SK-N-SH (cell line): ENCODE data around the gene MYOCD. TPM values are rescaled to one million over a fixed set of nuclear protein-coding genes. Genes with fewer than 3 reads are reported as not detected.

Experiments
- CTCF ChIA-PET: fragments of 300-600, 350-600 bp; formaldehyde crosslinking; extraction: SDS; loops from one replicate; lab custom pipeline; 2021; lab: Yijun Ruan, JAX
- POLR2A ChIA-PET: fragments of 350-600 bp; sonication (Branson Sonifier 250); formaldehyde crosslinking; extraction: SDS; loops from one replicate; lab custom pipeline; 2020; ENCODE audit warnings: antibody characterized with exemption, inconsistent platforms; lab: Yijun Ruan, JAX
- DNase-seq: peaks from one replicate; pipeline ENCODE4 v3.0.0; 2012
- H2AFZ ChIP-seq: fragments of 200-600 bp; sonication (generic); 2 replicates; pipeline ENCODE4 v1.8.1; 2016; ENCODE audit warnings: antibody characterized with exemption, mild to moderate bottlenecking, low read depth
- H3F3A ChIP-seq: fragments of 200-600 bp; sonication (generic); replicated peaks from 2 replicates; pipeline ENCODE3; 2016; ENCODE audit warnings: antibody characterized with exemption, mild to moderate bottlenecking; ENCODE audit not compliant: insufficient read depth
- H3K27ac ChIP-seq, 2 experiments: fragments of 200-500 bp in 1 of 2; fragments of 200-600 bp in 1 of 2; sonication (Bioruptor generic) in 1 of 2; sonication (generic), shearing (Covaris generic) in 1 of 2; 2 replicates each; pipeline versions ENCODE4 v1.5.1 to v1.6.1; 2014 to 2016; ENCODE audit warnings: low read depth in 2 of 2, inconsistent platforms in 1 of 2, low read length in 1 of 2, mild to moderate bottlenecking in 1 of 2, mixed read lengths in 1 of 2
- H3K27me3 ChIP-seq: fragments of 200-600 bp; sonication (generic), shearing (Covaris generic); 2 replicates; pipeline ENCODE4 v1.6.1; 2016; ENCODE audit warnings: mixed run types; ENCODE audit not compliant: insufficient read depth
- H3K36me3 ChIP-seq, 2 experiments: fragments of 200-500 bp in 1 of 2; fragments of 200-600 bp in 1 of 2; sonication (Bioruptor generic) in 1 of 2; sonication (generic) in 1 of 2; replicated peaks in 1 of 2; 2 replicates each; pipeline versions ENCODE3 to v1.5.1; 2014 to 2016; ENCODE audit warnings: low read length in 1 of 2, mild to moderate bottlenecking in 1 of 2; ENCODE audit not compliant: insufficient read depth in 2 of 2, control insufficient read depth in 1 of 2
- H3K4me1 ChIP-seq, 2 experiments: fragments of 200-500 bp in 1 of 2; fragments of 200-600 bp in 1 of 2; sonication (Bioruptor generic) in 1 of 2; sonication (generic), shearing (Covaris generic) in 1 of 2; 2 replicates each; pipeline versions ENCODE4 v1.5.1 to v1.6.1; 2014 to 2016; ENCODE audit warnings: low read depth in 1 of 2, low read length in 1 of 2, mixed run types in 1 of 2; ENCODE audit not compliant: insufficient read depth in 2 of 2, control insufficient read depth in 1 of 2
- H3K4me2 ChIP-seq: fragments of 200-600 bp; sonication (generic), shearing (Covaris generic); 2 replicates; pipeline ENCODE4 v1.6.1; 2017; ENCODE audit warnings: mixed run types
- H3K4me3 ChIP-seq, 2 experiments: fragments of 200-500 bp in 1 of 2; fragments of 200-600 bp in 1 of 2; sonication (Bioruptor generic) in 1 of 2; sonication (generic), shearing (Covaris generic) in 1 of 2; 2 replicates each; pipeline versions ENCODE4 v1.5.1 to v1.8.1; 2014 to 2016; ENCODE audit warnings: low read depth in 2 of 2, inconsistent platforms in 1 of 2, low read length in 1 of 2, mild to moderate bottlenecking in 1 of 2, mixed read lengths in 1 of 2, moderate library complexity in 1 of 2
- H3K79me2 ChIP-seq: fragments of 200-600 bp; sonication (generic); 2 replicates; pipeline ENCODE4 v1.8.1; 2017; ENCODE audit warnings: mild to moderate bottlenecking; ENCODE audit not compliant: insufficient read depth
- H3K9ac ChIP-seq: fragments of 200-600 bp; sonication (generic); 2 replicates; pipeline ENCODE4 v1.6.1; 2017; ENCODE audit warnings: mixed run types
- H3K9me2 ChIP-seq: fragments of 200-600 bp; sonication (generic); 2 replicates; pipeline ENCODE4 v1.6.1; 2017; ENCODE audit warnings: mixed run types
- H3K9me3 ChIP-seq: fragments of 200-600 bp; sonication (generic); 2 replicates; pipeline ENCODE4 v1.6.1; 2017; ENCODE audit warnings: mixed run types, mild to moderate bottlenecking, moderate library complexity
- H4K20me1 ChIP-seq: fragments of 200-600 bp; sonication (generic); 2 replicates; pipeline ENCODE4 v1.6.1; 2017; ENCODE audit warnings: mild to moderate bottlenecking, mixed run types; ENCODE audit not compliant: insufficient read depth
- ELF1 ChIP-seq: IDR thresholded peaks from 2 replicates; pipeline ENCODE4 v1.4.0; 2012
- EZH2phosphoT487 ChIP-seq: fragments of 200-600 bp; sonication (generic); IDR thresholded peaks from 2 replicates; pipeline ENCODE4 v1.6.1; 2017; ENCODE audit warnings: low read depth, mixed run types, mild to moderate bottlenecking, antibody characterized with exemption, moderate library complexity, borderline replicate concordance
- FOSL2 ChIP-seq: IDR thresholded peaks from 2 replicates; pipeline ENCODE4 v1.4.0; 2012; ENCODE audit warnings: low read depth, mild to moderate bottlenecking, moderate library complexity, borderline replicate concordance
- FOXJ3 ChIP-seq: sonication (generic); formaldehyde crosslinking; IDR thresholded peaks from 2 replicates; pipeline ENCODE4 v1.5.1; 2020; ENCODE audit warnings: mild to moderate bottlenecking, missing genetic modification reagents
- FOXM1 ChIP-seq: IDR thresholded peaks from 2 replicates; pipeline ENCODE4 v1.4.0; 2012; ENCODE audit warnings: low read depth, mild to moderate bottlenecking
- GATA2 ChIP-seq: sonication (generic); formaldehyde crosslinking; IDR thresholded peaks from 2 replicates; pipeline ENCODE4 v1.5.0; 2020; ENCODE audit warnings: mild to moderate bottlenecking, missing genetic modification reagents
- MEF2A ChIP-seq: IDR thresholded peaks from 2 replicates; pipeline ENCODE4 v1.4.0; 2012; ENCODE audit warnings: low read depth, borderline replicate concordance
- MXI1 ChIP-seq: IDR thresholded peaks from 2 replicates; pipeline ENCODE4 v1.6.1; 2012; ENCODE audit warnings: mild to moderate bottlenecking, low read depth, low read length, improper control_type of control experiment
- NFIC ChIP-seq: IDR thresholded peaks from 2 replicates; pipeline ENCODE4 v1.4.0; 2012; ENCODE audit warnings: borderline replicate concordance
- RAD21 ChIP-seq: IDR thresholded peaks from 2 replicates; pipeline ENCODE4 v1.6.1; 2012; ENCODE audit warnings: mild to moderate bottlenecking, low read length
- RCOR1 ChIP-seq: fragments of 150-350 bp; IDR thresholded peaks from 2 replicates; pipeline ENCODE4 v1.6.1; 2017; ENCODE audit warnings: antibody characterized with exemption, low read length
- RFX5 ChIP-seq: IDR thresholded peaks from 2 replicates; pipeline ENCODE4 v1.6.1; 2012; ENCODE audit warnings: mild to moderate bottlenecking, improper control_type of control experiment, low read length
- RXRA ChIP-seq: IDR thresholded peaks from 2 replicates; pipeline ENCODE4 v1.4.0; 2012; ENCODE audit warnings: low read depth, mild to moderate bottlenecking, borderline replicate concordance
- SIN3A ChIP-seq: IDR thresholded peaks from 2 replicates; pipeline ENCODE4 v1.6.1; 2012; ENCODE audit warnings: low read depth, mild to moderate bottlenecking, low read length, moderate library complexity, borderline replicate concordance
- TAF1 ChIP-seq: IDR thresholded peaks from 2 replicates; pipeline ENCODE4 v1.6.1; 2012; ENCODE audit warnings: low read depth, mild to moderate bottlenecking, low read length, moderate library complexity, borderline replicate concordance
- WGBS: methylation state at CpG from one replicate; pipeline ENCODE4 v1.1.6; 2017; ENCODE audit warnings: low lambda C conversion rate; 5-methylcytosine and 5-hydroxymethylcytosine counted together
- polyA plus RNA-seq, 3 experiments: library from polyadenylated mRNA; depleted of rRNA; stranded (reverse); fragments of >200 nt; gene quantifications; 2 replicates each; pipeline ENCODE4 v1.2.3, GENCODE V29; 2012
- TF ChIP-seq, protein P1 (sequence below): IDR thresholded peaks from 2 replicates; pipeline ENCODE4 v1.4.0; 2012; ENCODE audit warnings: low read depth, borderline replicate concordance
- TF ChIP-seq, protein P2 (sequence below): IDR thresholded peaks from 2 replicates; pipeline ENCODE4 v1.6.1; 2012; ENCODE audit warnings: mild to moderate bottlenecking, low read depth, low read length, moderate library complexity
- TF ChIP-seq, protein P3 (sequence below): IDR thresholded peaks from 2 replicates; pipeline ENCODE4 v1.4.0; 2012; ENCODE audit warnings: low read depth, borderline replicate concordance
- TF ChIP-seq, protein P4 (sequence below): IDR thresholded peaks from 2 replicates; pipeline ENCODE4 v1.4.0; 2012; ENCODE audit warnings: low read depth
- TF ChIP-seq, protein P5 (sequence below): IDR thresholded peaks from 2 replicates; pipeline ENCODE4; 2012

The MYOCD gene
- polyA plus RNA-seq, 1 of the 3 experiments (the other 2 are of a cell fraction): not detected

DNA sequence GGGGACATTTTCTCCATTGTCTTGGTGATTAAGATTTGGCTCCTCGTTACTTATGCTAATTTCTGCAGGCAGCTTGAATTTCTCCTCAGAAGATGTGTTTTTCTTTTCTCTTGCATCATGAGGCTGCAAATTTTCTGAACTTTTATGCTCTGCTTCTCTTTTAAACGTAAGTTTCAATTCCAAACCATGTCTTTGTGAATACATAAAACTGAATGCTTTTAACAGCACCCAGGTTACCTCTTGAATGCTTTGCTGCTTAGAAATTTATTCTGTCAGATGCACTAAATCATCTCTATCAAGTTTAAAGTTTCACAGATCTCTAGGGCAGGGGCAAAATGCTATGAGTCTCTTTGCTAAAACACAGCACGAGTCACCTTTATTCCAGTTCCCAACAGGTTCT lies 143.0 kb downstream of the MYOCD start:
- Histone ChIP-seq H3K79me2 (no peaks in the 10 kb centered on the region), H4K20me1 (no peaks in the 10 kb centered on the region), H3F3A (no peaks in the 10 kb centered on the region), H3K9ac (no peak overlapping the region), H2AFZ (no peak overlapping the region), H3K27ac (no peak overlapping the region), H3K27me3 (no peaks in the 10 kb centered on the region; the same call in 1 of the 2 replicates), H3K4me3 (no peak overlapping the region), H3K4me2 (no peak overlapping the region), H3K36me3 (no peaks in the 10 kb centered on the region), H3K9me3 (no peaks in the 10 kb centered on the region), H3K4me1 (no peaks in the 10 kb centered on the region), H3K9me2 (no peaks in the 10 kb centered on the region)
- TF ChIP-seq, protein P1, sequence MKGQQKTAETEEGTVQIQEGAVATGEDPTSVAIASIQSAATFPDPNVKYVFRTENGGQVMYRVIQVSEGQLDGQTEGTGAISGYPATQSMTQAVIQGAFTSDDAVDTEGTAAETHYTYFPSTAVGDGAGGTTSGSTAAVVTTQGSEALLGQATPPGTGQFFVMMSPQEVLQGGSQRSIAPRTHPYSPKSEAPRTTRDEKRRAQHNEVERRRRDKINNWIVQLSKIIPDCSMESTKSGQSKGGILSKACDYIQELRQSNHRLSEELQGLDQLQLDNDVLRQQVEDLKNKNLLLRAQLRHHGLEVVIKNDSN: no peak
- TF ChIP-seq FOSL2 (no peak), EZH2phosphoT487 (no peak), RFX5 (no peak), TAF1 (no peak), SIN3A (no peak), FOXJ3 (CRISPR knock-in tag) (no peak), MEF2A (no peak), NFIC (no peak), RCOR1 (no peak), FOXM1 (no peak), ELF1 (no peak), MXI1 (no peak), RAD21 (no peak), GATA2 (CRISPR knock-in tag) (no peak), RXRA (no peak)
- TF ChIP-seq, protein P2, sequence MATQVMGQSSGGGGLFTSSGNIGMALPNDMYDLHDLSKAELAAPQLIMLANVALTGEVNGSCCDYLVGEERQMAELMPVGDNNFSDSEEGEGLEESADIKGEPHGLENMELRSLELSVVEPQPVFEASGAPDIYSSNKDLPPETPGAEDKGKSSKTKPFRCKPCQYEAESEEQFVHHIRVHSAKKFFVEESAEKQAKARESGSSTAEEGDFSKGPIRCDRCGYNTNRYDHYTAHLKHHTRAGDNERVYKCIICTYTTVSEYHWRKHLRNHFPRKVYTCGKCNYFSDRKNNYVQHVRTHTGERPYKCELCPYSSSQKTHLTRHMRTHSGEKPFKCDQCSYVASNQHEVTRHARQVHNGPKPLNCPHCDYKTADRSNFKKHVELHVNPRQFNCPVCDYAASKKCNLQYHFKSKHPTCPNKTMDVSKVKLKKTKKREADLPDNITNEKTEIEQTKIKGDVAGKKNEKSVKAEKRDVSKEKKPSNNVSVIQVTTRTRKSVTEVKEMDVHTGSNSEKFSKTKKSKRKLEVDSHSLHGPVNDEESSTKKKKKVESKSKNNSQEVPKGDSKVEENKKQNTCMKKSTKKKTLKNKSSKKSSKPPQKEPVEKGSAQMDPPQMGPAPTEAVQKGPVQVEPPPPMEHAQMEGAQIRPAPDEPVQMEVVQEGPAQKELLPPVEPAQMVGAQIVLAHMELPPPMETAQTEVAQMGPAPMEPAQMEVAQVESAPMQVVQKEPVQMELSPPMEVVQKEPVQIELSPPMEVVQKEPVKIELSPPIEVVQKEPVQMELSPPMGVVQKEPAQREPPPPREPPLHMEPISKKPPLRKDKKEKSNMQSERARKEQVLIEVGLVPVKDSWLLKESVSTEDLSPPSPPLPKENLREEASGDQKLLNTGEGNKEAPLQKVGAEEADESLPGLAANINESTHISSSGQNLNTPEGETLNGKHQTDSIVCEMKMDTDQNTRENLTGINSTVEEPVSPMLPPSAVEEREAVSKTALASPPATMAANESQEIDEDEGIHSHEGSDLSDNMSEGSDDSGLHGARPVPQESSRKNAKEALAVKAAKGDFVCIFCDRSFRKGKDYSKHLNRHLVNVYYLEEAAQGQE: no peak
- TF ChIP-seq, protein P3, sequence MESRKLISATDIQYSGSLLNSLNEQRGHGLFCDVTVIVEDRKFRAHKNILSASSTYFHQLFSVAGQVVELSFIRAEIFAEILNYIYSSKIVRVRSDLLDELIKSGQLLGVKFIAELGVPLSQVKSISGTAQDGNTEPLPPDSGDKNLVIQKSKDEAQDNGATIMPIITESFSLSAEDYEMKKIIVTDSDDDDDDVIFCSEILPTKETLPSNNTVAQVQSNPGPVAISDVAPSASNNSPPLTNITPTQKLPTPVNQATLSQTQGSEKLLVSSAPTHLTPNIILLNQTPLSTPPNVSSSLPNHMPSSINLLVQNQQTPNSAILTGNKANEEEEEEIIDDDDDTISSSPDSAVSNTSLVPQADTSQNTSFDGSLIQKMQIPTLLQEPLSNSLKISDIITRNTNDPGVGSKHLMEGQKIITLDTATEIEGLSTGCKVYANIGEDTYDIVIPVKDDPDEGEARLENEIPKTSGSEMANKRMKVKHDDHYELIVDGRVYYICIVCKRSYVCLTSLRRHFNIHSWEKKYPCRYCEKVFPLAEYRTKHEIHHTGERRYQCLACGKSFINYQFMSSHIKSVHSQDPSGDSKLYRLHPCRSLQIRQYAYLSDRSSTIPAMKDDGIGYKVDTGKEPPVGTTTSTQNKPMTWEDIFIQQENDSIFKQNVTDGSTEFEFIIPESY: no peak
- TF ChIP-seq, protein P4, sequence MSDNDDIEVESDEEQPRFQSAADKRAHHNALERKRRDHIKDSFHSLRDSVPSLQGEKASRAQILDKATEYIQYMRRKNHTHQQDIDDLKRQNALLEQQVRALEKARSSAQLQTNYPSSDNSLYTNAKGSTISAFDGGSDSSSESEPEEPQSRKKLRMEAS: no peak
- TF ChIP-seq, protein P5, sequence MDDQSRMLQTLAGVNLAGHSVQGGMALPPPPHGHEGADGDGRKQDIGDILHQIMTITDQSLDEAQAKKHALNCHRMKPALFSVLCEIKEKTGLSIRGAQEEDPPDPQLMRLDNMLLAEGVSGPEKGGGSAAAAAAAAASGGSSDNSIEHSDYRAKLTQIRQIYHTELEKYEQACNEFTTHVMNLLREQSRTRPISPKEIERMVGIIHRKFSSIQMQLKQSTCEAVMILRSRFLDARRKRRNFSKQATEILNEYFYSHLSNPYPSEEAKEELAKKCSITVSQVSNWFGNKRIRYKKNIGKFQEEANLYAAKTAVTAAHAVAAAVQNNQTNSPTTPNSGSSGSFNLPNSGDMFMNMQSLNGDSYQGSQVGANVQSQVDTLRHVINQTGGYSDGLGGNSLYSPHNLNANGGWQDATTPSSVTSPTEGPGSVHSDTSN: no peak
- POLR2A ChIA-PET: no interaction called here
- 8% methylated on average over 3 of the region's 3 CpGs for WGBS
- CTCF ChIA-PET: no interaction called here
- DNase-seq: no peak
